ENCODE measurements around the gene POLR2L. TPM values are rescaled to one million over a fixed set of nuclear protein-coding genes. Genes with fewer than 3 reads are reported as not detected.

Gene POLR2L
- total and polyA plus RNA-seq, 2 experiments from 2014 or later = 113 to 804 TPM

GRCh38 chr11:839280-839623 is 3.1 kb downstream of the POLR2L start:
- Histone ChIP-seq H3K4me2 (ENCODE audit: unreplicated experiment) (no peak overlapping the region), H2AFZ (no peak overlapping the region), H3K27ac (peak overlapping the region; percentile 89), H3K36me3 (ENCODE audit: low read depth) (peaks cover 17% of the 10 kb centered on the region), H3K9ac (peak overlapping the region; percentile 96; the same call in 1 of the 2 replicates), H3K4me3 (no peak overlapping the region), H3K79me2 (ENCODE audit: insufficient read depth) (peaks cover 71% of the 10 kb centered on the region), H3F3A (ENCODE audit: insufficient read depth) (peaks cover 21% of the 10 kb centered on the region), H3K9me2 (ENCODE audit: insufficient read depth) (no peaks in the 10 kb centered on the region), H3K4me1 (ENCODE audit: insufficient read depth) (peaks cover 8% of the 10 kb centered on the region; the same call in 1 of the 2 replicates), H3K27me3 (replicated peaks; ENCODE audit: insufficient read depth) (no peaks in the 10 kb centered on the region), H3K9me3 (ENCODE audit: low read depth) (no peaks in the 10 kb centered on the region), H4K20me1 (ENCODE audit: insufficient read depth) (no peaks in the 10 kb centered on the region)
- in situ Hi-C loops (cut with MboI) = no loop called here
- no peak for DNase-seq
- TF ChIP-seq EZH2phosphoT487 (IDR thresholded peaks at IDR 0.05; ENCODE audit: insufficient read depth, low read depth) (no peak), EZH2 (IDR thresholded peaks at IDR 0.05; ENCODE audit: insufficient read depth, poor library complexity, severe bottlenecking) (no peak)
- 82 to 86% methylated on average over 5 of the region's 5 CpGs for WGBS, 2 experiments (ENCODE audit: low coverage in 1 of 2, low lambda C conversion rate in 2 of 2, missing lambda C conversion rate in 2 of 2)

GRCh38 chr11:838441-839279 is 3.7 kb downstream of the POLR2L start:
- H3K36me3 ChIP-seq (ENCODE audit: low read depth) = peaks cover 17% of the 10 kb centered on the region
- no peak overlapping the region for H3K4me2 ChIP-seq (ENCODE audit: unreplicated experiment)
- H3K9ac ChIP-seq = peak overlapping the region; percentile 96; the same call in 1 of the 2 replicates

GRCh38 chr11:837990-838307 is 4.4 kb downstream of the POLR2L start:
- H3K9ac ChIP-seq = no peak overlapping the region
- no peaks in the 10 kb centered on the region for H3K9me2 ChIP-seq (ENCODE audit: insufficient read depth)
- H4K20me1 ChIP-seq (ENCODE audit: insufficient read depth) = no peaks in the 10 kb centered on the region
- H3K27ac ChIP-seq = no peak overlapping the region
- in situ Hi-C loops (cut with MboI) = no loop called here
- peaks cover 81% of the 10 kb centered on the region for H3K79me2 ChIP-seq (ENCODE audit: insufficient read depth)
- H3K4me3 ChIP-seq = no peak overlapping the region
- H3K4me2 ChIP-seq (ENCODE audit: unreplicated experiment) = no peak overlapping the region
- no peak for DNase-seq
- no peaks in the 10 kb centered on the region for H3K27me3 ChIP-seq (replicated peaks; ENCODE audit: insufficient read depth)
- H3K9me3 ChIP-seq (ENCODE audit: low read depth) = no peaks in the 10 kb centered on the region
- TF ChIP-seq EZH2phosphoT487 (IDR thresholded peaks at IDR 0.05; ENCODE audit: insufficient read depth, low read depth) (no peak), EZH2 (IDR thresholded peaks at IDR 0.05; ENCODE audit: insufficient read depth, poor library complexity, severe bottlenecking) (no peak)
- H2AFZ ChIP-seq = no peak overlapping the region
- WGBS, 2 experiments (ENCODE audit: low coverage in 1 of 2, low lambda C conversion rate in 2 of 2, missing lambda C conversion rate in 2 of 2) = 61 to 68% methylated on average over 7 to 8 of the region's 8 CpGs
- peaks cover 8% of the 10 kb centered on the region; the same call in 1 of the 2 replicates for H3K4me1 ChIP-seq (ENCODE audit: insufficient read depth)
- peaks cover 21% of the 10 kb centered on the region for H3F3A ChIP-seq (ENCODE audit: insufficient read depth)
- peaks cover 17% of the 10 kb centered on the region for H3K36me3 ChIP-seq (ENCODE audit: low read depth)

More at GRCh38 chr11:838441-839279, 3.7 kb downstream of the POLR2L start:
- no peaks in the 10 kb centered on the region for H3K27me3 ChIP-seq (replicated peaks; ENCODE audit: insufficient read depth)
- peak overlapping the region; percentile 89 for H3K27ac ChIP-seq
- in situ Hi-C loops (cut with MboI) = no loop called here
- no peaks in the 10 kb centered on the region for H4K20me1 ChIP-seq (ENCODE audit: insufficient read depth)
- peaks cover 21% of the 10 kb centered on the region for H3F3A ChIP-seq (ENCODE audit: insufficient read depth)
- 33 to 39% methylated on average over 14 to 17 of the region's 17 CpGs for WGBS, 2 experiments (ENCODE audit: low coverage in 1 of 2, low lambda C conversion rate in 2 of 2, missing lambda C conversion rate in 2 of 2)
- peaks cover 8% of the 10 kb centered on the region; the same call in 1 of the 2 replicates for H3K4me1 ChIP-seq (ENCODE audit: insufficient read depth)
- no peaks in the 10 kb centered on the region for H3K9me2 ChIP-seq (ENCODE audit: insufficient read depth)
- peaks cover 75% of the 10 kb centered on the region for H3K79me2 ChIP-seq (ENCODE audit: insufficient read depth)
- peak; percentile 59 for DNase-seq
- no peak for TF ChIP-seq EZH2phosphoT487 (IDR thresholded peaks at IDR 0.05; ENCODE audit: insufficient read depth, low read depth)
- no peak for TF ChIP-seq EZH2 (IDR thresholded peaks at IDR 0.05; ENCODE audit: insufficient read depth, poor library complexity, severe bottlenecking)
- H2AFZ ChIP-seq = no peak overlapping the region
- H3K4me3 ChIP-seq = no peak overlapping the region
- H3K9me3 ChIP-seq (ENCODE audit: low read depth) = no peaks in the 10 kb centered on the region

GRCh38 chr11:837189-837989 is 4.9 kb downstream of the POLR2L start:
- no peak for DNase-seq
- H3K27me3 ChIP-seq (replicated peaks; ENCODE audit: insufficient read depth) = no peaks in the 10 kb centered on the region
- H3K4me1 ChIP-seq (ENCODE audit: insufficient read depth) = peaks cover 9% of the 10 kb centered on the region; the same call in 1 of the 2 replicates
- WGBS, 2 experiments (ENCODE audit: low coverage in 1 of 2, low lambda C conversion rate in 2 of 2, missing lambda C conversion rate in 2 of 2) = 79 to 82% methylated on average over 21 to 22 of the region's 22 CpGs
- H3K27ac ChIP-seq = no peak overlapping the region
- peaks cover 21% of the 10 kb centered on the region for H3F3A ChIP-seq (ENCODE audit: insufficient read depth)
- no peak overlapping the region for H3K4me3 ChIP-seq
- H3K9me2 ChIP-seq (ENCODE audit: insufficient read depth) = no peaks in the 10 kb centered on the region
- peaks cover 80% of the 10 kb centered on the region for H3K79me2 ChIP-seq (ENCODE audit: insufficient read depth)
- in situ Hi-C loops (cut with MboI) = no loop called here
- H3K9ac ChIP-seq = 0 out of 2 replicates have a peak overlapping the region, but pooled peaks have one; percentile 5
- no peak overlapping the region for H3K4me2 ChIP-seq (ENCODE audit: unreplicated experiment)
- no peaks in the 10 kb centered on the region for H4K20me1 ChIP-seq (ENCODE audit: insufficient read depth)
- H3K36me3 ChIP-seq (ENCODE audit: low read depth) = peaks cover 17% of the 10 kb centered on the region
- no peaks in the 10 kb centered on the region for H3K9me3 ChIP-seq (ENCODE audit: low read depth)
- TF ChIP-seq EZH2phosphoT487 (IDR thresholded peaks at IDR 0.05; ENCODE audit: insufficient read depth, low read depth) (no peak), EZH2 (IDR thresholded peaks at IDR 0.05; ENCODE audit: insufficient read depth, poor library complexity, severe bottlenecking) (no peak)
- no peak overlapping the region for H2AFZ ChIP-seq

Measured in GM23248 (cell line).